Measurements from ENCODE around the gene SNX1.
A peak's percentile ranks its signal among the peaks of the same experiment; 100 is the strongest.

SNX1 gene

DNA sequence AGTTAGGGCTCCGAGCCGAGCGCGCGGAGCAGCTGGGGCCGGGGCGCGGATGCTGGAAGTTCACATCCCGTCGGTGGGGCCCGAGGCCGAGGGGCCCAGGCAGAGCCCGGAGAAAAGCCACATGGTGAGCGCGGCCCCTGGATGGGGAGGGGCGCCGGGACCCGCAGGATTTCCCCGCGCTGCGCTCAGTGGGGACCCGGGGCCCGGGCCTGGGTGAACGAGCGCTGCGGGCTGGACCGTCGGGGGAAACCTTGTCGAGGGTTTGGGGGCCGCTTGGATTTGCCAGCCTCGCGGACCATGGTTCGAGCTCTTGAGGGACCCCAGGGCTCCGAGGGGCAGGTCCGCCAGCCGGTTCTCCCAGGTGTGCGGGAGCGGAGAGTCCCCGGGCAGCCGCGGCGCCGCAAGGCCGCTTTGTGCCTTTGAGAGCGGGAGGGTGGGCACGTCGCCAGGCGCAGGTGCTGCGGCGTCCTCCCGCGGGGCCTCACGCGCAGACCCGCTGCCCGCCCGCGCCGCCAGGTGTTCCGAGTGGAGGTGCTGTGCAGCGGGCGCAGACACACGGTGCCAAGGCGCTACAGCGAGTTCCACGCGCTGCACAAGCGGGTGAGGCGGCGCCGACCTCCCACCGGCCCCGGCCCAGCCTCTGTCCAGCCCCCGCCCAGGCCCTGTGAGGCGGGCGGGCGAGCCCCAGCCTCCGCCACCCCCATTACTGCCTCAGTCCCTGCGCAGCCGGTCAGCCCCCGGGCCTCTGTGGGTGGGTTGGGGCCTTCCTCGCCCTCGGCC lies 56.1 kb downstream of the SNX1 start, which contains the start of gene SNX22 (continued):
- TF ChIP-seq, protein P1, sequence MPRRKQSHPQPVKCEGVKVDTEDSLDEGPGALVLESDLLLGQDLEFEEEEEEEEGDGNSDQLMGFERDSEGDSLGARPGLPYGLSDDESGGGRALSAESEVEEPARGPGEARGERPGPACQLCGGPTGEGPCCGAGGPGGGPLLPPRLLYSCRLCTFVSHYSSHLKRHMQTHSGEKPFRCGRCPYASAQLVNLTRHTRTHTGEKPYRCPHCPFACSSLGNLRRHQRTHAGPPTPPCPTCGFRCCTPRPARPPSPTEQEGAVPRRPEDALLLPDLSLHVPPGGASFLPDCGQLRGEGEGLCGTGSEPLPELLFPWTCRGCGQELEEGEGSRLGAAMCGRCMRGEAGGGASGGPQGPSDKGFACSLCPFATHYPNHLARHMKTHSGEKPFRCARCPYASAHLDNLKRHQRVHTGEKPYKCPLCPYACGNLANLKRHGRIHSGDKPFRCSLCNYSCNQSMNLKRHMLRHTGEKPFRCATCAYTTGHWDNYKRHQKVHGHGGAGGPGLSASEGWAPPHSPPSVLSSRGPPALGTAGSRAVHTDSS (tag by site-specific recombination; IDR thresholded peaks at IDR 0.05): 0 out of 2 replicates have a peak, but pooled peaks have one; percentile 10
- TF ChIP-seq ZNF837 (tag by site-specific recombination; IDR thresholded peaks at IDR 0.05): no peak
- TF ChIP-seq BCL11B (tag by site-specific recombination; IDR thresholded peaks at IDR 0.05; ENCODE audit: low read depth): no peak
- no peak for TF ChIP-seq ZNF830 (tag by site-specific recombination; IDR thresholded peaks at IDR 0.05; ENCODE audit: low read depth)
- TF ChIP-seq, protein P2, sequence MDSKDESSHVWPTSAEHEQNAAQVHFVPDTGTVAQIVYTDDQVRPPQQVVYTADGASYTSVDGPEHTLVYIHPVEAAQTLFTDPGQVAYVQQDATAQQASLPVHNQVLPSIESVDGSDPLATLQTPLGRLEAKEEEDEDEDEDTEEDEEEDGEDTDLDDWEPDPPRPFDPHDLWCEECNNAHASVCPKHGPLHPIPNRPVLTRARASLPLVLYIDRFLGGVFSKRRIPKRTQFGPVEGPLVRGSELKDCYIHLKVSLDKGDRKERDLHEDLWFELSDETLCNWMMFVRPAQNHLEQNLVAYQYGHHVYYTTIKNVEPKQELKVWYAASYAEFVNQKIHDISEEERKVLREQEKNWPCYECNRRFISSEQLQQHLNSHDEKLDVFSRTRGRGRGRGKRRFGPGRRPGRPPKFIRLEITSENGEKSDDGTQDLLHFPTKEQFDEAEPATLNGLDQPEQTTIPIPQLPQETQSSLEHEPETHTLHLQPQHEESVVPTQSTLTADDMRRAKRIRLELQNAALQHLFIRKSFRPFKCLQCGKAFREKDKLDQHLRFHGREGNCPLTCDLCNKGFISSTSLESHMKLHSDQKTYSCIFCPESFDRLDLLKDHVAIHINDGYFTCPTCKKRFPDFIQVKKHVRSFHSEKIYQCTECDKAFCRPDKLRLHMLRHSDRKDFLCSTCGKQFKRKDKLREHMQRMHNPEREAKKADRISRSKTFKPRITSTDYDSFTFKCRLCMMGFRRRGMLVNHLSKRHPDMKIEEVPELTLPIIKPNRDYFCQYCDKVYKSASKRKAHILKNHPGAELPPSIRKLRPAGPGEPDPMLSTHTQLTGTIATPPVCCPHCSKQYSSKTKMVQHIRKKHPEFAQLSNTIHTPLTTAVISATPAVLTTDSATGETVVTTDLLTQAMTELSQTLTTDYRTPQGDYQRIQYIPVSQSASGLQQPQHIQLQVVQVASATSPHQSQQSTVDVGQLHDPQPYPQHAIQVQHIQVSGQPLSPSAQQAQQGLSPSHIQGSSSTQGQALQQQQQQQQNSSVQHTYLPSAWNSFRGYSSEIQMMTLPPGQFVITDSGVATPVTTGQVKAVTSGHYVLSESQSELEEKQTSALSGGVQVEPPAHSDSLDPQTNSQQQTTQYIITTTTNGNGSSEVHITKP (tag by site-specific recombination; IDR thresholded peaks at IDR 0.05): no peak
- no peak for TF ChIP-seq ZNF501 (tag by site-specific recombination; IDR thresholded peaks at IDR 0.05)
- TF ChIP-seq, protein P3, sequence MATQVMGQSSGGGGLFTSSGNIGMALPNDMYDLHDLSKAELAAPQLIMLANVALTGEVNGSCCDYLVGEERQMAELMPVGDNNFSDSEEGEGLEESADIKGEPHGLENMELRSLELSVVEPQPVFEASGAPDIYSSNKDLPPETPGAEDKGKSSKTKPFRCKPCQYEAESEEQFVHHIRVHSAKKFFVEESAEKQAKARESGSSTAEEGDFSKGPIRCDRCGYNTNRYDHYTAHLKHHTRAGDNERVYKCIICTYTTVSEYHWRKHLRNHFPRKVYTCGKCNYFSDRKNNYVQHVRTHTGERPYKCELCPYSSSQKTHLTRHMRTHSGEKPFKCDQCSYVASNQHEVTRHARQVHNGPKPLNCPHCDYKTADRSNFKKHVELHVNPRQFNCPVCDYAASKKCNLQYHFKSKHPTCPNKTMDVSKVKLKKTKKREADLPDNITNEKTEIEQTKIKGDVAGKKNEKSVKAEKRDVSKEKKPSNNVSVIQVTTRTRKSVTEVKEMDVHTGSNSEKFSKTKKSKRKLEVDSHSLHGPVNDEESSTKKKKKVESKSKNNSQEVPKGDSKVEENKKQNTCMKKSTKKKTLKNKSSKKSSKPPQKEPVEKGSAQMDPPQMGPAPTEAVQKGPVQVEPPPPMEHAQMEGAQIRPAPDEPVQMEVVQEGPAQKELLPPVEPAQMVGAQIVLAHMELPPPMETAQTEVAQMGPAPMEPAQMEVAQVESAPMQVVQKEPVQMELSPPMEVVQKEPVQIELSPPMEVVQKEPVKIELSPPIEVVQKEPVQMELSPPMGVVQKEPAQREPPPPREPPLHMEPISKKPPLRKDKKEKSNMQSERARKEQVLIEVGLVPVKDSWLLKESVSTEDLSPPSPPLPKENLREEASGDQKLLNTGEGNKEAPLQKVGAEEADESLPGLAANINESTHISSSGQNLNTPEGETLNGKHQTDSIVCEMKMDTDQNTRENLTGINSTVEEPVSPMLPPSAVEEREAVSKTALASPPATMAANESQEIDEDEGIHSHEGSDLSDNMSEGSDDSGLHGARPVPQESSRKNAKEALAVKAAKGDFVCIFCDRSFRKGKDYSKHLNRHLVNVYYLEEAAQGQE (tag by site-specific recombination; IDR thresholded peaks at IDR 0.05): peak; percentile 32; the same call in 1 of the 2 replicates
- 0 out of 2 replicates have a peak, but pooled peaks have one; percentile 43 for TF ChIP-seq ZNF610 (tag by site-specific recombination; IDR thresholded peaks at IDR 0.05; ENCODE audit: borderline replicate concordance)
- TF ChIP-seq ZNF548 (tag by site-specific recombination; IDR thresholded peaks at IDR 0.05): no peak
- TF ChIP-seq ZNF692 (tag by site-specific recombination; IDR thresholded peaks at IDR 0.05): peak; percentile 73
- peak; percentile 85 for TF ChIP-seq ZBTB20 (tag by site-specific recombination; IDR thresholded peaks at IDR 0.05)
- TF ChIP-seq, protein P4, sequence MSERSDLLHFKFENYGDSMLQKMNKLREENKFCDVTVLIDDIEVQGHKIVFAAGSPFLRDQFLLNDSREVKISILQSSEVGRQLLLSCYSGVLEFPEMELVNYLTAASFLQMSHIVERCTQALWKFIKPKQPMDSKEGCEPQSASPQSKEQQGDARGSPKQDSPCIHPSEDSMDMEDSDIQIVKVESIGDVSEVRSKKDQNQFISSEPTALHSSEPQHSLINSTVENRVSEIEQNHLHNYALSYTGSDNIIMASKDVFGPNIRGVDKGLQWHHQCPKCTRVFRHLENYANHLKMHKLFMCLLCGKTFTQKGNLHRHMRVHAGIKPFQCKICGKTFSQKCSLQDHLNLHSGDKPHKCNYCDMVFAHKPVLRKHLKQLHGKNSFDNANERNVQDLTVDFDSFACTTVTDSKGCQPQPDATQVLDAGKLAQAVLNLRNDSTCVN (tag by site-specific recombination; optimal IDR thresholded peaks at IDR 0.05): peak; percentile 88
- no peak; the same call in 1 of the 2 replicates for TF ChIP-seq ZNF394 (tag by site-specific recombination; IDR thresholded peaks at IDR 0.05; ENCODE audit: borderline replicate concordance)
- TF ChIP-seq EGR2 (tag by site-specific recombination; IDR thresholded peaks at IDR 0.05; ENCODE audit: low read depth): peak; percentile 87
- TF ChIP-seq ZNF423 (tag by site-specific recombination; IDR thresholded peaks at IDR 0.05): no peak
- TF ChIP-seq ZNF776 (tag by site-specific recombination; IDR thresholded peaks at IDR 0.05; ENCODE audit: borderline replicate concordance): no peak
- no peak for TF ChIP-seq ZNF549 (tag by site-specific recombination; IDR thresholded peaks at IDR 0.05)
- no peak for TF ChIP-seq ZNF19 (tag by site-specific recombination; IDR thresholded peaks at IDR 0.05; ENCODE audit: low read depth)
- 0 out of 2 replicates have a peak, but pooled peaks have one; percentile 22 for TF ChIP-seq ZBTB8A (tag by site-specific recombination; IDR thresholded peaks at IDR 0.05)
- no peak for TF ChIP-seq BCL6B (tag by site-specific recombination; IDR thresholded peaks at IDR 0.05)
- TF ChIP-seq ZSCAN4 (tag by site-specific recombination; IDR thresholded peaks at IDR 0.05): no peak
- no peak for TF ChIP-seq ZNF791 (tag by site-specific recombination; IDR thresholded peaks at IDR 0.05)
- TF ChIP-seq ZNF555 (tag by site-specific recombination; conservative IDR thresholded peaks at IDR 0.05): no peak

All from HEK293 (cell line).